ENCODE results near the gene ZMAT3.

DNA sequence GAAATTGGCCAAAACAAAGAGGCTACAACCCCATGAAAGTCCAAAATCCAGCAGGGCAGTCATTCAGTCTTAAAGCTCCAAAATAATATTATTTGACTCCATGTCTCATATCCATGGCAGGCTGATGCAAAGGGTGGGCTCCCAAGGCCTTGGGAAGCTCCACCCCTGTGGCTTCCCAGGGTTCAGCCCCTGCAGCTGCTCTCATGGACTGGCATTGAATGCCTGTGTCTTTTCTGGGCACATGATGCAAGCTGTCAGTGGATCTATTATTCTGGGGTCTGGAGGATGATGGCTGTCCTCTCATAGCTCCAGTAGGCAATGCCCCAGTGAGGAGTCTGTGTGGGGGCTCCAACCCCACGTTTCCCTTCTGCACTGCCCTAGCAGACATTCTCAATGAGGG lies 81.8 kb downstream of the ZMAT3 start:
- TF ChIP-seq, protein P1, sequence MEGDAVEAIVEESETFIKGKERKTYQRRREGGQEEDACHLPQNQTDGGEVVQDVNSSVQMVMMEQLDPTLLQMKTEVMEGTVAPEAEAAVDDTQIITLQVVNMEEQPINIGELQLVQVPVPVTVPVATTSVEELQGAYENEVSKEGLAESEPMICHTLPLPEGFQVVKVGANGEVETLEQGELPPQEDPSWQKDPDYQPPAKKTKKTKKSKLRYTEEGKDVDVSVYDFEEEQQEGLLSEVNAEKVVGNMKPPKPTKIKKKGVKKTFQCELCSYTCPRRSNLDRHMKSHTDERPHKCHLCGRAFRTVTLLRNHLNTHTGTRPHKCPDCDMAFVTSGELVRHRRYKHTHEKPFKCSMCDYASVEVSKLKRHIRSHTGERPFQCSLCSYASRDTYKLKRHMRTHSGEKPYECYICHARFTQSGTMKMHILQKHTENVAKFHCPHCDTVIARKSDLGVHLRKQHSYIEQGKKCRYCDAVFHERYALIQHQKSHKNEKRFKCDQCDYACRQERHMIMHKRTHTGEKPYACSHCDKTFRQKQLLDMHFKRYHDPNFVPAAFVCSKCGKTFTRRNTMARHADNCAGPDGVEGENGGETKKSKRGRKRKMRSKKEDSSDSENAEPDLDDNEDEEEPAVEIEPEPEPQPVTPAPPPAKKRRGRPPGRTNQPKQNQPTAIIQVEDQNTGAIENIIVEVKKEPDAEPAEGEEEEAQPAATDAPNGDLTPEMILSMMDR (IDR thresholded peaks at IDR 0.05; ENCODE audit: low read depth, low read length, missing input control), result no peak
- TF ChIP-seq EGR1 (IDR thresholded peaks at IDR 0.05; ENCODE audit: low read depth in 2 of 2) (no peak), TAF1 (conservative IDR thresholded peaks at IDR 0.05) (no peak), NR2F2 (IDR thresholded peaks at IDR 0.05) (no peak), SP1 (IDR thresholded peaks at IDR 0.05) (no peak), RAD21 (IDR thresholded peaks at IDR 0.05) (no peak)
- TF ChIP-seq, protein P2, sequence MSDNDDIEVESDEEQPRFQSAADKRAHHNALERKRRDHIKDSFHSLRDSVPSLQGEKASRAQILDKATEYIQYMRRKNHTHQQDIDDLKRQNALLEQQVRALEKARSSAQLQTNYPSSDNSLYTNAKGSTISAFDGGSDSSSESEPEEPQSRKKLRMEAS (IDR thresholded peaks at IDR 0.05), result no peak

All from liver (tissue), 3 donors.